Cardiac muscle cell (in vitro differentiated cells and primary cell): ENCODE measurements around the gene IFI16. TPM values are rescaled to one million over a fixed set of nuclear protein-coding genes. Genes with fewer than 3 reads are reported as not detected.

Experiments used
- DNase-seq, 2 donors: peaks; one replicate each; pipeline versions ENCODE4 v3.0.0 to v3.0.0-alpha.2; 2010 to 2017; ENCODE audit warnings: low read depth in 1 of 2, low spot score in 1 of 2
- H3K27ac ChIP-seq: fragments of 200-600 bp; sonication (generic); 2 replicates; pipeline ENCODE4 v1.5.1; 2016
- H3K27me3 ChIP-seq: fragments of 200-600 bp; sonication (generic); 2 replicates; pipeline ENCODE4 v1.6.0; 2016; ENCODE audit warnings: control low read depth
- H3K36me3 ChIP-seq: fragments of 200-600 bp; sonication (generic); 2 replicates; pipeline ENCODE4 v1.5.1; 2016; ENCODE audit warnings: control low read depth
- H3K4me1 ChIP-seq: fragments of 200-600 bp; sonication (generic); 2 replicates; pipeline ENCODE4 v1.8.1; 2017; ENCODE audit warnings: low read depth, mild to moderate bottlenecking, mixed run types
- H3K4me3 ChIP-seq: fragments of 200-600 bp; sonication (generic); 2 replicates; pipeline ENCODE4 v1.5.1; 2016; ENCODE audit warnings: mild to moderate bottlenecking
- H3K9me3 ChIP-seq: fragments of 200-600 bp; sonication (generic); 2 replicates; pipeline ENCODE4 v1.5.1; 2017; ENCODE audit warnings: low read depth, mild to moderate bottlenecking, control low read depth
- polyA plus RNA-seq: library from polyadenylated mRNA; unstranded; fragments of >200 nt; fragmentation: Nextera tagmentation; extraction: Ambion mirVana; gene quantifications from 2 replicates; pipeline ENCODE4 v1.2.1, GENCODE V29; 2016
- total RNA-seq: library from RNA; depleted of rRNA; stranded (reverse); fragments of >200 nt; gene quantifications from 2 replicates; pipeline ENCODE4 v1.2.3, GENCODE V29; 2016
- TF ChIP-seq, protein P1 (sequence below): IDR thresholded peaks from 2 replicates; pipeline ENCODE4 v1.5.1; 2012; ENCODE audit warnings: low read depth, mild to moderate bottlenecking, low read length

The IFI16 gene
- total and polyA plus RNA-seq, 2 experiments from 2014 or later = 10.5 to 15.0 TPM

DNA sequence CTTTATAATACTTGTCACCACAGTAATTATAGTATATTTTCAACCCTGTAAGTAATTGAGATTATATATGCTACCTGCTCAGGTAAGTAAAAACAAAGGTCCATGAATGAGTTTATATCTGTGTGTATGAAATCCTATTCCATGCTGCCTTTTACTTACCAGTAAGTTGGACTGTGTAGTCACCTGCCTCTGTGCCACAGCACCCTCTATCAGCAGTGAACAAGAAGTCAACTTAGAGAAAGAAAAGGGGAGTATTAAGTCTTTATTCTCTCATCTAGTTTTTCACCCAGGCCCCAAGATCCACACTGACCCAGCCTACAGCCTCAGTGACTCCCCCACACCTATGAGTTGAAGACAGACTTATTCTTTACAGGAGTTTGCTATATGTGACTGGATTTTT lies 36.9 kb upstream of the IFI16 start:
- Histone ChIP-seq H3K27ac (no peak overlapping the region), H3K36me3 (no peaks in the 10 kb centered on the region), H3K27me3 (no peaks in the 10 kb centered on the region), H3K4me1 (no peaks in the 10 kb centered on the region), H3K9me3 (no peaks in the 10 kb centered on the region), H3K4me3 (no peak overlapping the region)
- TF ChIP-seq, protein P1, sequence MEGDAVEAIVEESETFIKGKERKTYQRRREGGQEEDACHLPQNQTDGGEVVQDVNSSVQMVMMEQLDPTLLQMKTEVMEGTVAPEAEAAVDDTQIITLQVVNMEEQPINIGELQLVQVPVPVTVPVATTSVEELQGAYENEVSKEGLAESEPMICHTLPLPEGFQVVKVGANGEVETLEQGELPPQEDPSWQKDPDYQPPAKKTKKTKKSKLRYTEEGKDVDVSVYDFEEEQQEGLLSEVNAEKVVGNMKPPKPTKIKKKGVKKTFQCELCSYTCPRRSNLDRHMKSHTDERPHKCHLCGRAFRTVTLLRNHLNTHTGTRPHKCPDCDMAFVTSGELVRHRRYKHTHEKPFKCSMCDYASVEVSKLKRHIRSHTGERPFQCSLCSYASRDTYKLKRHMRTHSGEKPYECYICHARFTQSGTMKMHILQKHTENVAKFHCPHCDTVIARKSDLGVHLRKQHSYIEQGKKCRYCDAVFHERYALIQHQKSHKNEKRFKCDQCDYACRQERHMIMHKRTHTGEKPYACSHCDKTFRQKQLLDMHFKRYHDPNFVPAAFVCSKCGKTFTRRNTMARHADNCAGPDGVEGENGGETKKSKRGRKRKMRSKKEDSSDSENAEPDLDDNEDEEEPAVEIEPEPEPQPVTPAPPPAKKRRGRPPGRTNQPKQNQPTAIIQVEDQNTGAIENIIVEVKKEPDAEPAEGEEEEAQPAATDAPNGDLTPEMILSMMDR = no peak
- peak; percentile 25 to 41 for DNase-seq

DNA sequence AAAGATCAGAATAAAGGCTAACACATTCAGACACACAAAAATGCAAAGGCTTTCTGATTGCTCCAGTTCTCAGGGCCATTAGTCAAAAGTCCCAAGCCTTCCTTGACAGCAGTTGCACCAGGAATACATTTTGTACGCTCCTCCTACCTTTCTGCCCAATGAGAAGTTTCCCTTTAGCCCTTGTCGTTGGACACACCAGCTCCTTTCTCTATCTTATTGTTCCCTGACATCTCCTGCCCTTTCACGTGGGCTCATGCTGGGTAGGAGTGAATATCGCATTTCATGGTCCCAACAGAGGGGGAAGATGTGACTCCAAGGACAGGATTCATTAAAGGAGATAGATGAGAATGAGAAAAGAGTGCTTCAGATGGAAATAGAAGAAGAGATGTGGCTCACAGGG lies 33.5 kb upstream of the IFI16 start:
- H3K27me3 ChIP-seq = no peaks in the 10 kb centered on the region
- no peak overlapping the region for H3K4me3 ChIP-seq
- TF ChIP-seq, protein P1 = no peak
- no peak for DNase-seq
- no peaks in the 10 kb centered on the region for H3K9me3 ChIP-seq
- no peaks in the 10 kb centered on the region for H3K4me1 ChIP-seq
- no peaks in the 10 kb centered on the region for H3K36me3 ChIP-seq
- H3K27ac ChIP-seq = no peak overlapping the region

DNA sequence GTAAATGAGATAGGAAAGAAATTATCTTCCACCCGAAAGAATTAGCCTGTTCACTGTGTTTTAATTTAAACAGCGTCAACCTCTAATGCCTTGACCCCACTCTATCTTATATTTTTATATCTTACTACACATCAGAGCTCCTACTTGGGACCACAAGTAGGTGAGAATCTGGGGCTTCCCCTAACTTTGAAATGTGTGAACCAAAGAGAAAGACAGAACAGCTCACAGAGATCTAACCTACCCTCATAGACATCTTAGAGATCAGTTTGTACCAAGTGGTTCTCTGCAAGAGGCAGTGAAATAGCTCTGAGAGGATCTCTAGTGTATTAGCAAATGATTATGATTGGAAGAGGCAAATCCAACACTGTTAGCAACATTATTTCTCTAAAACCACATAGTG lies 31.0 kb upstream of the IFI16 start:
- no peak for DNase-seq
- Histone ChIP-seq H3K4me3 (no peak overlapping the region), H3K27me3 (no peaks in the 10 kb centered on the region), H3K36me3 (no peaks in the 10 kb centered on the region), H3K27ac (no peak overlapping the region), H3K9me3 (no peaks in the 10 kb centered on the region), H3K4me1 (no peaks in the 10 kb centered on the region)
- TF ChIP-seq, protein P1 = no peak

DNA sequence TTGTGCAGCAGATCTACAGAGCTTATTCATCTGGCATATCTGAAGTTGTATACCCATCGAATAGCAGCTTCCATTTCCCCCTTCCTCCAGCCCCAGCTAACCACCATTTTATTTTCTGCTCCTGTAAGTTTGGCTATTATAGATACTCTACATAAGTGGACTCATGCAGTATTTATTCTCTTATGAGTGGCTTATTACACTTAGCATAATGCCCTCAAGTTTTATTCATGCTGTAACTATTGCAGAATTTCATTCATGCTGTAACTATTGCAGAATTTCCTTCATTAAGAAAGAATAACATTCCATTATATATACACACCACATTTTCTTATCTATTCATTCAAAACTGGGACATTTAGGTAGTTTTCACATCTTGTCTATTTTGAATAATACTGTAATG lies 30.5 kb upstream of the IFI16 start:
- TF ChIP-seq, protein P1 = no peak
- H3K36me3 ChIP-seq = no peaks in the 10 kb centered on the region
- H3K27ac ChIP-seq = no peak overlapping the region
- H3K9me3 ChIP-seq = no peaks in the 10 kb centered on the region
- H3K27me3 ChIP-seq = no peaks in the 10 kb centered on the region
- H3K4me1 ChIP-seq = no peaks in the 10 kb centered on the region
- no peak overlapping the region for H3K4me3 ChIP-seq
- peak in 1 of 2 donors; percentile 1 for DNase-seq

DNA sequence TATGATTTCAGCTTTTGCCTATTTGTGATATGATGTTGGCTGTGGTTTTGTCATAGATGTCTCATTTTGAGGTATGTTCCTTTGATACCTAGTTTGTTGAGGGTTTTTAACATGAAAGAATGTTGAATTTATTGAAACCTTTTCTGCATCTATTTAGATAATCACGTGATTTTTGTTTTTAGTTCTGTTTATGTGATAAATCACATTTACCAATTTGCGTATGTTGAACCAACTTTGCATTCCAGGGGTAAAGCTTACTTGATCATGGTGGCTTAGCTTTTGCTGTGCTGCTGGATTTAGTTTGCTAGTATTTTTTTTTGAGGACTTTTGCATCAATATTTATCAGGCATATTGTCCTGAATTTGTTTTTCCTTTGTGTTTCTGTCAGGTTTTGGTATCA lies 26.5 kb upstream of the IFI16 start:
- no peak overlapping the region for H3K4me3 ChIP-seq
- no peaks in the 10 kb centered on the region for H3K36me3 ChIP-seq
- no peak overlapping the region for H3K27ac ChIP-seq
- H3K4me1 ChIP-seq = no peaks in the 10 kb centered on the region
- TF ChIP-seq, protein P1 = no peak
- no peak for DNase-seq
- H3K9me3 ChIP-seq = no peaks in the 10 kb centered on the region
- H3K27me3 ChIP-seq = no peaks in the 10 kb centered on the region

DNA sequence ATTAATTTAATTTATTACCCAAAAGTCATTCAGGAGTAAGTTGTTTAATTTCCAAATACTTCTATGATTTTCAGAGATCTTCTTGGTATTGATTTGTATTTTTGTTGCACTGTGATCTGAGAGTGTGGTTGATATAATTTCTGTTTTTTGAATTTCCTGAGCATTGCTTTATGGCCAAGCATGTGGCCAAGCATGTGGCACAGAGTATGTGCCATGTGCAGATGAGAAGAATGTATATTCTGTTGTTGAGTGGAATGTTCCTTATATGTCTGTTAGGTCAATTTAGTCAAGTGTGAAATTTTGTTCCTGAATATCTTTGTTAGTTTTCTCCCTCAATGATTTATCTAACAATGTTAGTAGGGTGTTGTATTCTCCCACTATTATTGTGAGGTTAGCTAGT lies 25.3 kb upstream of the IFI16 start:
- Histone ChIP-seq H3K27me3 (no peaks in the 10 kb centered on the region), H3K9me3 (no peaks in the 10 kb centered on the region), H3K36me3 (no peaks in the 10 kb centered on the region), H3K4me1 (no peaks in the 10 kb centered on the region), H3K27ac (no peak overlapping the region), H3K4me3 (no peak overlapping the region)
- TF ChIP-seq, protein P1 = no peak
- DNase-seq = no peak
